ENCODE results near the gene PPP2R2D.

Gene PPP2R2D

GRCh38 chr10:131963350-131963749 lies 62.5 kb downstream of the PPP2R2D start:
- peaks cover 4% of the 10 kb centered on the region; the same call in 1 of the 2 replicates for H3K36me3 ChIP-seq (ENCODE audit: insufficient read depth, low read length)
- H3K9me2 ChIP-seq (replicated peaks; ENCODE audit: low read depth, low read length), result no peaks in the 10 kb centered on the region
- no peak overlapping the region for H3K4me3 ChIP-seq (ENCODE audit: low read length, poor library complexity, severe bottlenecking)
- no peak overlapping the region for H3K4me2 ChIP-seq (ENCODE audit: low read depth, low read length, poor library complexity, severe bottlenecking)
- H2AFZ ChIP-seq (ENCODE audit: low read length), result no peak overlapping the region
- no peaks in the 10 kb centered on the region for H3F3A ChIP-seq (ENCODE audit: low read depth)
- H3K79me2 ChIP-seq (ENCODE audit: insufficient read depth, low read length), result no peaks in the 10 kb centered on the region
- H3K9me3 ChIP-seq (ENCODE audit: insufficient read depth, low read depth, low read length), result no peaks in the 10 kb centered on the region
- no peaks in the 10 kb centered on the region for H3K4me1 ChIP-seq (ENCODE audit: insufficient read depth, low read length, poor library complexity, severe bottlenecking)
- no peak overlapping the region for H3K9ac ChIP-seq (ENCODE audit: low read depth, low read length, poor library complexity, severe bottlenecking)
- no peak for TF ChIP-seq CTCF (conservative IDR thresholded peaks at IDR 0.05; ENCODE audit: low read length)
- TF ChIP-seq EZH2phosphoT487 (IDR thresholded peaks at IDR 0.05; ENCODE audit: borderline replicate concordance), result no peak
- no peaks in the 10 kb centered on the region for H4K20me1 ChIP-seq (ENCODE audit: insufficient read depth, low read length, poor library complexity, severe bottlenecking)
- no peaks in the 10 kb centered on the region for H3K27me3 ChIP-seq (ENCODE audit: insufficient read depth, low read length, poor library complexity, severe bottlenecking)

GRCh38 chr10:131963811-131964210 lies 63.0 kb downstream of the PPP2R2D start:
- H3K9ac ChIP-seq (ENCODE audit: low read depth, low read length, poor library complexity, severe bottlenecking), result no peak overlapping the region
- no peaks in the 10 kb centered on the region for H3K4me1 ChIP-seq (ENCODE audit: insufficient read depth, low read length, poor library complexity, severe bottlenecking)
- H3F3A ChIP-seq (ENCODE audit: low read depth), result no peaks in the 10 kb centered on the region
- H4K20me1 ChIP-seq (ENCODE audit: insufficient read depth, low read length, poor library complexity, severe bottlenecking), result no peaks in the 10 kb centered on the region
- H2AFZ ChIP-seq (ENCODE audit: low read length), result no peak overlapping the region
- no peaks in the 10 kb centered on the region for H3K79me2 ChIP-seq (ENCODE audit: insufficient read depth, low read length)
- H3K9me3 ChIP-seq (ENCODE audit: insufficient read depth, low read depth, low read length), result no peaks in the 10 kb centered on the region
- H3K9me2 ChIP-seq (replicated peaks; ENCODE audit: low read depth, low read length), result no peaks in the 10 kb centered on the region
- H3K27me3 ChIP-seq (ENCODE audit: insufficient read depth, low read length, poor library complexity, severe bottlenecking), result no peaks in the 10 kb centered on the region
- H3K36me3 ChIP-seq (ENCODE audit: insufficient read depth, low read length), result no peaks in the 10 kb centered on the region; the same call in 1 of the 2 replicates
- no peak overlapping the region for H3K4me3 ChIP-seq (ENCODE audit: low read length, poor library complexity, severe bottlenecking)
- H3K4me2 ChIP-seq (ENCODE audit: low read depth, low read length, poor library complexity, severe bottlenecking), result no peak overlapping the region
- TF ChIP-seq EZH2phosphoT487 (IDR thresholded peaks at IDR 0.05; ENCODE audit: borderline replicate concordance), result no peak
- TF ChIP-seq CTCF (conservative IDR thresholded peaks at IDR 0.05; ENCODE audit: low read length), result no peak

- no peak overlapping the region for H3K4me2 ChIP-seq (ENCODE audit: low read depth, low read length, poor library complexity, severe bottlenecking)
- TF ChIP-seq CTCF (conservative IDR thresholded peaks at IDR 0.05; ENCODE audit: low read length) (no peak), EZH2phosphoT487 (IDR thresholded peaks at IDR 0.05; ENCODE audit: borderline replicate concordance) (no peak)
- H3K9me2 ChIP-seq (replicated peaks; ENCODE audit: low read depth, low read length), result no peaks in the 10 kb centered on the region
- no peak overlapping the region for H3K9ac ChIP-seq (ENCODE audit: low read depth, low read length, poor library complexity, severe bottlenecking)
- no peak overlapping the region for H3K4me3 ChIP-seq (ENCODE audit: low read length, poor library complexity, severe bottlenecking)
- no peaks in the 10 kb centered on the region; the same call in 1 of the 2 replicates for H3K36me3 ChIP-seq (ENCODE audit: insufficient read depth, low read length)
- H3K4me1 ChIP-seq (ENCODE audit: insufficient read depth, low read length, poor library complexity, severe bottlenecking), result no peaks in the 10 kb centered on the region
- H4K20me1 ChIP-seq (ENCODE audit: insufficient read depth, low read length, poor library complexity, severe bottlenecking), result no peaks in the 10 kb centered on the region
- H3K9me3 ChIP-seq (ENCODE audit: insufficient read depth, low read depth, low read length), result no peaks in the 10 kb centered on the region
- H2AFZ ChIP-seq (ENCODE audit: low read length), result no peak overlapping the region
- H3K27me3 ChIP-seq (ENCODE audit: insufficient read depth, low read length, poor library complexity, severe bottlenecking), result no peaks in the 10 kb centered on the region
- no peaks in the 10 kb centered on the region for H3F3A ChIP-seq (ENCODE audit: low read depth)
- H3K79me2 ChIP-seq (ENCODE audit: insufficient read depth, low read length), result no peaks in the 10 kb centered on the region
These were observed 63.5 kb downstream of the PPP2R2D start for GRCh38 chr10:131964298-131964697.
